ENCODE data around the gene EEFSEC.

GRCh38 chr3:128313935-128314334 is 160.7 kb downstream of the EEFSEC start:
- no peak for TF ChIP-seq EZH2 (IDR thresholded peaks at IDR 0.05)
- TF ChIP-seq, protein P1, sequence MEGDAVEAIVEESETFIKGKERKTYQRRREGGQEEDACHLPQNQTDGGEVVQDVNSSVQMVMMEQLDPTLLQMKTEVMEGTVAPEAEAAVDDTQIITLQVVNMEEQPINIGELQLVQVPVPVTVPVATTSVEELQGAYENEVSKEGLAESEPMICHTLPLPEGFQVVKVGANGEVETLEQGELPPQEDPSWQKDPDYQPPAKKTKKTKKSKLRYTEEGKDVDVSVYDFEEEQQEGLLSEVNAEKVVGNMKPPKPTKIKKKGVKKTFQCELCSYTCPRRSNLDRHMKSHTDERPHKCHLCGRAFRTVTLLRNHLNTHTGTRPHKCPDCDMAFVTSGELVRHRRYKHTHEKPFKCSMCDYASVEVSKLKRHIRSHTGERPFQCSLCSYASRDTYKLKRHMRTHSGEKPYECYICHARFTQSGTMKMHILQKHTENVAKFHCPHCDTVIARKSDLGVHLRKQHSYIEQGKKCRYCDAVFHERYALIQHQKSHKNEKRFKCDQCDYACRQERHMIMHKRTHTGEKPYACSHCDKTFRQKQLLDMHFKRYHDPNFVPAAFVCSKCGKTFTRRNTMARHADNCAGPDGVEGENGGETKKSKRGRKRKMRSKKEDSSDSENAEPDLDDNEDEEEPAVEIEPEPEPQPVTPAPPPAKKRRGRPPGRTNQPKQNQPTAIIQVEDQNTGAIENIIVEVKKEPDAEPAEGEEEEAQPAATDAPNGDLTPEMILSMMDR (IDR thresholded peaks at IDR 0.05): no peak
